PFSK-1 (cell line): ENCODE measurements around the gene MXI1.

Experiments used
- FOXP2 ChIP-seq: optimal IDR thresholded peaks from 2 replicates; pipeline ENCODE3; 2011; ENCODE audit warnings: borderline replicate concordance, control low read depth, inconsistent platforms; ENCODE audit not compliant: insufficient read depth; ENCODE audit errors: extremely low read length, extremely low read depth
- POLR2AphosphoS5 ChIP-seq: IDR thresholded peaks from 2 replicates; pipeline ENCODE4 v1.6.1; 2012; ENCODE audit warnings: low read depth, mild to moderate bottlenecking, control low read depth, low read length, moderate library complexity
- REST ChIP-seq, 2 experiments: IDR thresholded peaks; 2 replicates each; pipeline versions ENCODE4 v1.6.1 to v1.8.0; 2011 to 2012; ENCODE audit warnings: low read depth in 2 of 2, low read length in 2 of 2, control low read depth in 1 of 2, inconsistent platforms in 1 of 2, mild to moderate bottlenecking in 1 of 2, moderate library complexity in 1 of 2; ENCODE audit not compliant: insufficient read depth in 1 of 2
- SIN3A ChIP-seq: IDR thresholded peaks from 2 replicates; pipeline ENCODE4 v1.6.1; 2012; ENCODE audit warnings: mild to moderate bottlenecking, low read length, moderate library complexity, borderline replicate concordance; ENCODE audit not compliant: insufficient read depth
- TAF1 ChIP-seq: IDR thresholded peaks from 2 replicates; pipeline ENCODE4 v1.6.1; 2012; ENCODE audit warnings: low read length, control low read depth, borderline replicate concordance; ENCODE audit not compliant: insufficient read depth

The MXI1 gene

GRCh38 chr10:110312206-110312605, 104.8 kb downstream of the MXI1 start:
- TF ChIP-seq SIN3A (no peak), TAF1 (no peak), FOXP2 (no peak), REST (IDR thresholded peaks at IDR 0.05; ENCODE audit: insufficient read depth in 1 of 2, low read depth in 2 of 2, low read length in 2 of 2) (no peak), POLR2AphosphoS5 (no peak)

- no peak for TF ChIP-seq FOXP2
- TF ChIP-seq REST (IDR thresholded peaks at IDR 0.05; ENCODE audit: insufficient read depth in 1 of 2, low read depth in 2 of 2, low read length in 2 of 2): no peak
- no peak for TF ChIP-seq TAF1
- no peak for TF ChIP-seq POLR2AphosphoS5
- no peak for TF ChIP-seq SIN3A
Observed at GRCh38 chr10:110313674-110314073, 106.3 kb downstream of the MXI1 start.

GRCh38 chr10:110317866-110318850, 110.8 kb downstream of the MXI1 start:
- no peak for TF ChIP-seq REST (IDR thresholded peaks at IDR 0.05; ENCODE audit: insufficient read depth in 1 of 2, low read depth in 2 of 2, low read length in 2 of 2)
- TF ChIP-seq FOXP2: no peak
- no peak for TF ChIP-seq POLR2AphosphoS5
- TF ChIP-seq SIN3A: no peak
- TF ChIP-seq TAF1: no peak

GRCh38 chr10:110321869-110322620, 114.6 kb downstream of the MXI1 start:
- TF ChIP-seq FOXP2 (no peak), POLR2AphosphoS5 (no peak), SIN3A (no peak), REST (IDR thresholded peaks at IDR 0.05; ENCODE audit: insufficient read depth in 1 of 2, low read depth in 2 of 2, low read length in 2 of 2) (no peak), TAF1 (no peak)
